ENCODE results near the gene ZFP36L2.

- TF ChIP-seq POLR2A (IDR thresholded peaks at IDR 0.05; ENCODE audit: low read depth, low read length): peak; percentile 13; the same call in 1 of the 2 replicates
- no peak for TF ChIP-seq TAF1 (IDR thresholded peaks at IDR 0.05; ENCODE audit: borderline replicate concordance, low read depth, low read length)
Measured at GRCh38 chr2:43221124-43221762, 5.2 kb downstream of the ZFP36L2 start.

Measured in GM12892 (cell line).